A549 treated with Mapracorat at 1 μM for 4 hours (cell line): Measurements from ENCODE around the gene CCDC201. TPM values are rescaled to one million over a fixed set of nuclear protein-coding genes. Genes with fewer than 3 reads are reported as not detected.

ENCODE experiments used
- total RNA-seq: library from RNA; stranded (reverse); fragments of 200-300 nt; extraction: Qiagen RNA extraction; gene quantifications from 5 replicates; pipeline ENCODE4 v1.2.3, GENCODE V29; 2022

Gene CCDC201
- not detected in 5 replicates for total RNA-seq

GRCh38 chr7:45873035-45873354, at the start of gene CCDC201:
Gene CCDC201 (minus strand): TSS chr7:45873082. CDS start chr7:45873007, 75 bp downstream.

GRCh38 chr7:45920502-45921380, 47.9 kb upstream of the CCDC201 start, which contains the start of gene IGFBP3:
Gene IGFBP3 (minus strand): TSS chr7:45921272. CDS start chr7:45921140, 132 bp downstream.

GRCh38 chr7:45888185-45888992, 15.5 kb upstream of the CCDC201 start, which contains the start of gene IGFBP1:
Gene IGFBP1 (plus strand): TSS chr7:45888488. CDS start chr7:45888653, 165 bp downstream.

Other genes with a start within 250 kb of the CCDC201 start
- 42.0 to 63.6 TPM (median 60.6 TPM) in 5 replicates for gene IGFBP1, start 15.4 kb upstream of the CCDC201 start, total RNA-seq
- gene IGFBP3, start 48.2 kb upstream of the CCDC201 start, total RNA-seq: 123 to 199 TPM (median 170 TPM) in 5 replicates